Fibroblast of the aortic adventitia (primary cell): ENCODE data around the gene ACOT12. TPM values are rescaled to one million over a fixed set of nuclear protein-coding genes. Genes with fewer than 3 reads are reported as not detected.

ENCODE experiments used
- DNase-seq: peaks from one replicate; pipeline ENCODE4 v3.0.0-alpha.2; 2010; ENCODE audit warnings: low read depth
- H3K4me3 ChIP-seq: 2 replicates; pipeline ENCODE4 v1.5.1; 2011; ENCODE audit warnings: low read depth, mild to moderate bottlenecking, control low read depth, low read length, moderate library complexity
- total RNA-seq: library from RNA; depleted of rRNA; stranded (reverse); fragments of >200 nt; gene quantifications from 2 replicates; pipeline ENCODE4 v1.2.3, GENCODE V29; 2012; ENCODE audit warnings: low replicate concordance
- TF ChIP-seq, protein P1 (sequence below): IDR thresholded peaks from 2 replicates; pipeline ENCODE4 v1.5.1; 2011; ENCODE audit warnings: mild to moderate bottlenecking, low read length, control low read depth, inconsistent platforms; ENCODE audit not compliant: insufficient read depth

Gene ACOT12
- 0.27 TPM in 1 of 2 replicates, not detected in the other for total RNA-seq

DNA sequence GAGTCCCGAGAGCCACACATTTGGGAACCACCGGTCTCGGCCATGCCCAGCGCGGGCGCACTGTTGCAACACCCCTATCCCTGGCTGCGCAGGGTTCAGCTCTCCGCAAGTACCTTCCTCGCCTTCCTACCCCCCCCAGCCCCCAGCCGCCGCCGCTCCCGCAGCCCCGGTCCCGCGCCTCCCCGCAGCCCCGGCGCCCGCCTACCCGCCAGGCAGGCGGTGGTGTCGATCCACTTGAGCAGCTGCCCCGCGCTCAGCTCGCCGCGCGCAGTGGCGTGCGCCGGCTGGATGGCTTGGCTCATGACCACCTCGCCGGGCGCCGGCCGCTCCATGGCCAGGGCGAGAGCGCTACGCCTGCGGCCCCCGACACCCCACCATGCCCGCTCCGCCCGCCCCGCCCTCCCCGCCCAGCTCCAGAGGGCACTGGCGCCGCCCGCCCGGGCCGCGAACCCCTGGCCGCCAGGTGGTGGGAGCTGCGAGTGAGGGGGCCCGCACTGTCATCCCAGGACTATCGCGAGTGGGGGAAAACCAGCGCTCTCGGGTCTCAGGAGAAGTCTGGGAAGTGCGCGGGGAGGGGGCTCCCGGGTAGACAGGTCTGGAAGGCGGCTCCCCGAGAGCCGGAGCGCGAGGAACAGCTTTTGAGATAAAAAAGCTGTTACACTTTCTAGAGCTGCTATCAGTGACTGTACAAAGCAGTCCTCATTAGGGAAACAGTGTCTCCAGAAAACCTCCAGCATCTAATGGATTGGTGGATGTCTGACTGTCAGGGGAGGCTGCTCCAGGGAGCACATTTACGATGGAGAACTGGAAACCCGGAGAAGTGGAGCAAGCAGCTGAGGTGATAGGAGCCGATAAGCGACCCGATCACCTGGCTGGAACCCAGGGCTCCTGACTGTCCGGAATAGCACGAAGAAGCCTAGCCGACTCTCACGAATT, at the start of gene ACOT12:
TSS of gene ACOT12 (minus strand) at position 352 of the 936 bp plus-strand sequence. CDS start at position 332, 20 bp downstream.
- TF ChIP-seq, protein P1, sequence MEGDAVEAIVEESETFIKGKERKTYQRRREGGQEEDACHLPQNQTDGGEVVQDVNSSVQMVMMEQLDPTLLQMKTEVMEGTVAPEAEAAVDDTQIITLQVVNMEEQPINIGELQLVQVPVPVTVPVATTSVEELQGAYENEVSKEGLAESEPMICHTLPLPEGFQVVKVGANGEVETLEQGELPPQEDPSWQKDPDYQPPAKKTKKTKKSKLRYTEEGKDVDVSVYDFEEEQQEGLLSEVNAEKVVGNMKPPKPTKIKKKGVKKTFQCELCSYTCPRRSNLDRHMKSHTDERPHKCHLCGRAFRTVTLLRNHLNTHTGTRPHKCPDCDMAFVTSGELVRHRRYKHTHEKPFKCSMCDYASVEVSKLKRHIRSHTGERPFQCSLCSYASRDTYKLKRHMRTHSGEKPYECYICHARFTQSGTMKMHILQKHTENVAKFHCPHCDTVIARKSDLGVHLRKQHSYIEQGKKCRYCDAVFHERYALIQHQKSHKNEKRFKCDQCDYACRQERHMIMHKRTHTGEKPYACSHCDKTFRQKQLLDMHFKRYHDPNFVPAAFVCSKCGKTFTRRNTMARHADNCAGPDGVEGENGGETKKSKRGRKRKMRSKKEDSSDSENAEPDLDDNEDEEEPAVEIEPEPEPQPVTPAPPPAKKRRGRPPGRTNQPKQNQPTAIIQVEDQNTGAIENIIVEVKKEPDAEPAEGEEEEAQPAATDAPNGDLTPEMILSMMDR, result no peak
- peak; percentile 16 for DNase-seq
- H3K4me3 ChIP-seq, result peak within 1 kb of the TSS; percentile 51

DNA sequence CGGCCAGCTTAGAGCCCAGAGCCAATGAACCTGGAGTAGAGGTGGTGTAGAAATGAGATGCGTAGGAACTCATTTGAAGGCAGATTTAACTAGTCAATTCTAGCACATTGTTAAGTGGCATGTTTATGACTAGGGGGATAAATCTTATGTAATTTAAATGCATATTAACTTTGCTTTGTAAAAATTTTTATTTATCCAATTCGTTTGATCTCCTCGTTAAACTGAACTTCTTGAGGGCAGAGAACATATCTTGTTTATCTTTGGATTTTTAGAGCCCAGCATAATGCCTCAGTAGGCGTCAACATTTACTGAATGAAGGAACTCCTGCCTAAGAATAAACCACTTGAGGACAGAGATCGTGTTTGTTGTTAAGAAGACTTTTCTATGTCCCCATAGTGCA, 41.1 kb upstream of the ACOT12 start:
- DNase-seq, result no peak
- no peak overlapping the region for H3K4me3 ChIP-seq
- TF ChIP-seq, protein P1, result no peak

DNA sequence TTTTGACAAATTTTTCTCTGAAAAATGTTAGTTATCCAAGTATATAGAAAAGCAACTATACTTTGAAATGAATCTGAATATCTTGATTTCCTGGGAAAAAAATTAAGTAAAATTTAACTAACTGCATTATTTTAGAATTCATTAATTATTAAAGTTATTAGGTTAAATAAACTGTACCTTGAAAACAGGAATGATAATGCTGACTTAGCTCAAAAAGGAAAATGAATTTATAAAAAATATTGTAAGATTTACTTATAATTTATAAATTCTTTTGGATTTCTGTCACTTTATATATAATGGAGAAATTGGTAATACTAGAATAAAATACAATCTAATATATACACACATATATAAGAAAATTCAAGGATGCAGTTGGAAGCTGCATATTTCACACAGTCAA, 36.1 kb upstream of the ACOT12 start:
- TF ChIP-seq, protein P1, result no peak
- H3K4me3 ChIP-seq, result no peak overlapping the region
- DNase-seq, result no peak

DNA sequence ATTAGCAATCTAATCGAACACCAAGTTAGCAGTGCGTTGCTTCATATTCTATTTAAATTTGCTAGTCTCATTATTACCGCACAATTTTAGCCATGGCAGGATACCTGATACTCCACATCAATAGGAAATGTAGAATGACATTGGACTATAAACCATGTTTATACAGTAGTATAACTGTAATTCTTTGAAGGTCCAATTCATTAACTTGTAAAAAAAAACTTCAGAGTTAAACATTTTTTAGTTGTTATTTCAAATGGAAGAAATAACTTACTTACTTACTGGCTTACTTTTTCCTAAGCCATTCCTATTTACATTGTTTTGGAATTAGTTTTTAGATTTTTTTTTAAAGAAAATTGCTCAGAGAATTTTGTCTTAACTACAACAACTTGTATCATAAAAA, 35.4 kb upstream of the ACOT12 start:
- no peak overlapping the region for H3K4me3 ChIP-seq
- TF ChIP-seq, protein P1, result no peak
- no peak for DNase-seq

DNA sequence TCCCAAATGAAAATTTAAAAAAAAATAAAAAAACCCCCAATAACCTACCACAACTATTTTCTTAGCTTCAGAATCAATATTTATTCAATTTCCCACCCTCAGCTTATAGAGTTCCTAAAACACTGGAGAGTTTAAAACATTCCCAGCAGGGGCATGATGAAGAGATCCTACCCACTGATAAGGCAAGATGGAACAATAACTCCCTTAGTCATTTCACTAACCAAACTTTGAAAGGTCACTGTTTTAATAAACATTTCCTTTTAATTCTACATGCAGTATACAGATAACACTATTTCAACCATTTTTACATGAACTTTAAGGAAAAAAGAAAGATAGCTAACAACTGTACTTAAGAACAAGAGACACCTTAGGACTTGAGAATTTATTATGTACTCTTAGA, 34.9 kb upstream of the ACOT12 start:
- TF ChIP-seq, protein P1, result no peak
- DNase-seq, result peak; percentile 35
- no peak overlapping the region for H3K4me3 ChIP-seq

DNA sequence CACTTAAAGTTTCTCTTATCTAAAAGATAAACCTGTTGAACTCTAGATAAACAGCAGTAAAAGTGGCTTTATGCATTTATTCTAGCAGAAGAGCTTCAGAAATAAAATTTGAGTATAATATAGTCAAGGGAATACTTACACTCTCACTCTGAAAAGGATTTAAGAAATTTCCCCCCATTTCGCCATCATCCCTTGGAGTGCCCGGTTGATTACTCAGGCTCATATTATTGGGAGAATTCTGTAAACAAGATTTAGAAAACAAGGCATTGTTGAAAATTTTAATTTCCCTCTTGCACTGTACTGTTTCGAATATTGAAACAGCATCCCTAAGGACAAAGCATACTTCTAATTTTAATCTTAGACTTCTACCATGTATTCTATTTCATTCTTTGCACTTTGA, 34.5 kb upstream of the ACOT12 start:
- TF ChIP-seq, protein P1, result no peak
- peak; percentile 35 for DNase-seq
- no peak overlapping the region for H3K4me3 ChIP-seq

DNA sequence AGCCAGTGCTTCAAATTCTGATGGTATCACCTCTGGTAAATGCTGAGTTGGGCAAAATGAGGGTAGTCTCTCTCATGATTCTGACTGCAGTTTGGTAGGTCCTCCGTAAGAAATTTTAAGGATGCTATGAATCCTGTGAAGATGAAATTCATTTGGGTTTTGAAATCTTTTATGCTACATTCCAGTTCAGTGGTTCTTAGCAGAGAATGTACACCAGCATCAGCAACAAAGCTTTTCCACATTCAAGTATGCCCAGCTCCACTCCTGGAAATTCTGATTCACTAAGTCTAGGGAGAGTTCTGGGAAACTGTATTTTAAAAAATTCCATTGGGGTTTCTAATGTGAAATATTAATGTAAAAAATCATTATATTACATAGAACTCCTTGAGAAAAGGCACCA, 33.6 kb upstream of the ACOT12 start:
- no peak for DNase-seq
- TF ChIP-seq, protein P1, result no peak
- H3K4me3 ChIP-seq, result no peak overlapping the region
